ENCODE results near the gene TRMT5.

Gene TRMT5

DNA sequence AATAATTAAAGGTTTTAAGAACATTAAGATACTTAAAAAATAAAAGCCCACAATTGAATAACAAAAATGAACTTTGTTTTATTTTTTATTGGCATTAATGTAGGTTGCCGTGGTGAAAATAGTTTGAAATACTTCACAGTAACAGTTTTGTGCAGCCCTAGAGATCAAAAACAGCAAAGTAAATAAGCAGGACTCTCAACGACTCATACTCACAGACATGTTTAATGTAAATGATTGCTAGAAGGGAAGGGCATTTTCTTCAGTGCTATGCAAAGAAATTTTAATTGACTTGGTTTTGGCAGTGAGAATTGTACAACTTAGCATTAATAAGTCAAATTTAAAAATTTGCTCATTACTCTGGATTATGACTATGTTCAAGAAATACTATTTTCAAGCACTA is 16.0 kb downstream of the TRMT5 start:
- no peak for DNase-seq

- no peak for DNase-seq
These were observed 17.1 kb downstream of the TRMT5 start for GRCh38 chr14:60963761-60964160.

GRCh38 chr14:60958146-60958545 is 22.7 kb downstream of the TRMT5 start:
- no peak for DNase-seq

GRCh38 chr14:60956632-60957031 is 24.2 kb downstream of the TRMT5 start:
- DNase-seq: no peak

GRCh38 chr14:60956202-60956601 is 24.7 kb downstream of the TRMT5 start:
- DNase-seq: no peak

DNA sequence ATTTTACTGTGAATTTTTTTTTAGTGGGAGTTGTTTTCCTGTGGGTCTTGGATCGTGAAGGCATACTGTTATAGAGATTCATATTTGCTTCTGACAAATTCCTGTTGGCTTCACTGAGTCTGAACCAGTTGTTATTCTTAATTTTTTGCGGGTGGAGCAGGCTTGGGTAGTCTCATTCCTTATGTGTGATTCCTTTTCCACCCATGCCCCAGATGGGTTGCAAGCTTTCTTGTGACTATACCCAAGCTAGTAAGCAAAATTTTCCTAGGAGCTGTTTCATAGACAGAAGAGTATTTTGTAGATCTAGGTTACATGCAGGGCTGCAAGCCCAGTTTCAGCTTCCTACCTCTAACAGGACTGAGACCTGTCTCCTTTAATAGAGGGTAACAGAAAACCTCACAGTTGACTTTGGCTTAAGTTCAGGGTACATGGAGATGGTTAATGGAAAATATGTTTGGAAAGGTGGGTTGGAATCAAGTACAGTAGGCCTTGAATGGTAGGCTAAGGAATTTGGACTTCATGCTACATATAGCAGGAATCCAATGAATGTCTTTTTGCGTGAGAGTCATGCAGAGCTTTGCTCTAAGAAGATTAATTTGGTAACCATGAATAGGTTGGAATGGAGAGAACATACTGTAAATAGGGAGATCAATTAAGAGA is 29.0 kb downstream of the TRMT5 start:
- no peak for DNase-seq

GRCh38 chr14:60946773-60947172 is 34.1 kb downstream of the TRMT5 start:
- no peak for DNase-seq

GRCh38 chr14:60945984-60946383 is 34.9 kb downstream of the TRMT5 start:
- peak; percentile 5 to 10 for DNase-seq

GRCh38 chr14:60944204-60944603 is 36.7 kb downstream of the TRMT5 start:
- no peak for DNase-seq

DNA sequence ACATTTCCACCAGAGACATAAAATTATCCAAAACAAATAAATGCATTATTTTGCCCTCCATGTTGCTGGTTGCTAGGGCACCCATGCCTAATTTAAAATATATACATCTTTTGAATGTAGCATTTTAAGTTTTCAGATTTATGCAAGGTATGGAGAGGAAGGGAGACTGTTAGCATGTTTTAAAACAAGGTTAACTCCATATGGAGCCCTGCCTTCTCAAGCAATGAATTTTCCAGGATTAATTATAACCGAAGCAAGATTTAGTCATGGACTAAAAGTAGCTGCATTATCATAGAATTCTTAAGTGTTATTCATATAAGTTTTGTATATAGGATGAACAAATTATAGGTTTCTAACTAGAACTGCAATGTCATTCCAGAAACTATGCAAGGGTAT is 37.2 kb downstream of the TRMT5 start:
- DNase-seq: no peak

- no peak for DNase-seq
These were observed 45.6 kb downstream of the TRMT5 start for GRCh38 chr14:60935319-60935718.

DNA sequence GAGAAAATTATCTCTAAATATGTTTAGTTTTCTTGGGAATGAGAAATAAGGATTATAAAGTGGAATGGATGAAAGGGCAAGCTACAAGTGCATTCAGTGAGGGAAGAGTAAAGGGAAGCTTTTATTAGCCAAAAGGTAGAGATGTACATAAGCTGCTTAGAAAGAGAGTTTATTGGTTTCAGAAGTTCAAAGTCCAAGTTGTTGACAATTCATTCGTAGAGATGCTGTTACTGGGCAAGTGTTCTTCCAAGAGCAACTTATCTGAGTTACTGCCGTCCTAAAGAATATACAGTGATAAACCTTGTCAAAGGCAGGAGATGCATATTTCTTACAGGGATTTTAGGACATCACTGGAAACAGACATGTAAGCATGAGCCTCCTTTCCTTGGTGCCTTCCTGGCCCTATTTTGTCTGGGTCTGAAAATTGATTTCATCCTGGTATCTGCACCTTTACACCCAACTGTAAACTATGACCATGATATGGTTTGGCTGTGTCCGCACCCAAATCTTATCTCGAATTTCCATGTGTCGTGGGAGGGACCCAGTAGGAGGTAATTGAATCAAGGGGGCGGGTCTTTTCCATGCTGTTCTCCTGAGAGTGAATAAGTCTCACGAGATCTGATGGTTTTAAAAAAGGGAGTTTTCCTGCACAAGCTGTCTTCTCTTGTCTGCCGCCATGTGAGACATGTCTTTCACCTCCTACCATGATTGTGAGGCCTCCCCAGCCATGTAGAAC is 46.8 kb downstream of the TRMT5 start:
- no peak for DNase-seq

- DNase-seq: no peak
These were observed 49.7 kb downstream of the TRMT5 start for GRCh38 chr14:60931218-60931617.

GRCh38 chr14:60926002-60926401 is 54.9 kb downstream of the TRMT5 start:
- DNase-seq: no peak

DNA sequence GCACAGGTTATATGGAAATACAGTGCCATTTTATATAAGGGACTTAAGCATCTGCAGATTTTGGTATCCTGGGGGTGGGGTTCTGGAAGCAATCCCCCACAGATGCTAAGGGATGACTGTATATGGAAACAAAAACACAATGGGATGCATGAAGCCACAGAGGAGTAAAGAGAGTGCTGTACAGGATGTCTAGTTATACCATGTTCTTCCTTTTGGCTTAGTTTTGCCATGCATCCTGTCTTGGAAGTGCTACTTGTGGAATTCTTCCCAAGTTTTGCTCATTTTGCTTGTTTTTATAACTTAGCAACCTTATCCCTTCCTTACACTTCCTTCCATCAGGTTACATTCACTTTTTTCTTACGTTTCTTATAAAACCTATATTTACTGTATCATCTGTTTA is 55.6 kb downstream of the TRMT5 start:
- no peak for DNase-seq

DNA sequence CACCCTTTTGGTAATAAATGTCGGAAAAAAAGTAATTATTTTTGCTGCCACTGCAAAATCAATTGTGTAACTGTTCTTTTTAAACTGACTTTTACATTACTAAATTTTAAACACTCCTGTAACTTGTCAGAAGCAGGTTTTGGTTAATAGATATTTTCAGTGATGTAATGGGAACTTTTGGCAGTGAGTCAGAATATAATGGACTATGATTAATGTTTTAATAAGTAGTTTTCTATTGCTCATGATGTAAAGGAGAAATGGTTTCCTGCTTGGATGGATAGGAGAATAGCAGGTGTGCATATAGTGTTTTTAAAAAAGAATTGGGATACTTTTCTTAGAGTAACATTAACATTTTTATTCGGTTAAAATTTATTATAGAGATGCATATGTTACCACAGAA is 58.8 kb downstream of the TRMT5 start:
- peak in 1 of 2 donors; percentile 6 for DNase-seq

All from inflammatory macrophage treated with lipopolysaccharide for 1 hour (primary cell).